ENCODE data around the gene ARHGAP28. TPM values are rescaled to one million over a fixed set of nuclear protein-coding genes. Genes with fewer than 3 reads are reported as not detected.

Gene ARHGAP28, protein sequence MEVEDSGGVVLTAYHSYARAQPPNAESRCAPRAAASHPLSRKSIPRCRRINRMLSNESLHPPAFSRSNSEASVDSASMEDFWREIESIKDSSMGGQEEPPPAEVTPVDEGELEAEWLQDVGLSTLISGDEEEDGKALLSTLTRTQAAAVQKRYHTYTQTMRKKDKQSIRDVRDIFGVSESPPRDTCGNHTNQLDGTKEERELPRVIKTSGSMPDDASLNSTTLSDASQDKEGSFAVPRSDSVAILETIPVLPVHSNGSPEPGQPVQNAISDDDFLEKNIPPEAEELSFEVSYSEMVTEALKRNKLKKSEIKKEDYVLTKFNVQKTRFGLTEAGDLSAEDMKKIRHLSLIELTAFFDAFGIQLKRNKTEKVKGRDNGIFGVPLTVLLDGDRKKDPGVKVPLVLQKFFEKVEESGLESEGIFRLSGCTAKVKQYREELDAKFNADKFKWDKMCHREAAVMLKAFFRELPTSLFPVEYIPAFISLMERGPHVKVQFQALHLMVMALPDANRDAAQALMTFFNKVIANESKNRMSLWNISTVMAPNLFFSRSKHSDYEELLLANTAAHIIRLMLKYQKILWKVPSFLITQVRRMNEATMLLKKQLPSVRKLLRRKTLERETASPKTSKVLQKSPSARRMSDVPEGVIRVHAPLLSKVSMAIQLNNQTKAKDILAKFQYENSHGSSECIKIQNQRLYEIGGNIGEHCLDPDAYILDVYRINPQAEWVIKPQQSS
- not detected for polyA plus RNA-seq (2012; ENCODE audit: missing spikeins)

DNA sequence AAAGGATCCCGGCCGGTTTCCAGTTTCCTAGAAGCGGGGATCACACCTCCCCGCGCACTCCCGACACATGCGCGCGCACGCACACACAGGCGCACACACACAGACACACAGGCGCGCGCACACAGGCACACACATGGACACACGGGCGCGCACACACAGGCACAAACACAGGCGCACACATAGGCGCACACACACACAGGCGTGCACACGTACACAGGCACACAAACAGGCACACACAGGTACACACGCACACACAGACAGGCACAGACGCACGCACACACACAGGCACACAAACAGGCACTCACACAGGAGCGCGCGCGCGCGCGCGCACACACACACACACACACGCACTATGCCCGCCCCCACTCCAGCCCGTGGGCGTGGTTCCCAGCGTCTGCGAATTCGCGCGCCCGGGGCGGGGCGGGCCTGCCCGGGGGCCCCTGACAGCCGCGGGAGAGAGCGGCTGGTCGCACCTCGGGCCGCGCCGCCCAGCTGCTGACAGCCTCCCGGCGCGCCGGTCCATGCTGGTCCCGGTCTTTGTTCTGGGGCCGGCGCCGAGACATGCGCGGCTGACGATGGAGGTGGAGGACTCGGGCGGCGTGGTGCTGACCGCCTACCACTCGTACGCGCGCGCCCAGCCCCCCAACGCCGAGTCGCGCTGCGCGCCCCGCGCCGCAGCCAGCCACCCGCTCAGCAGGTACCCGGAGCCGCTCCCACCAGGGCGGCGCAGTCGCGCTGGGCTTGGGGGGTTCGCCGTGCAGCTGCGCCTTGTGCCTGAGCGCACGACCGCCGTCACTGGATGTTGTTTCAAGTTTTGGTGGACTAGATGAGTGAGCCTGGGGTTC is at the start of gene ARHGAP28:
ARHGAP28 (plus strand) TSS at position 470 of the 845 bp plus-strand sequence; CDS start at position 576, 106 bp downstream.
- FAIRE-seq (no peak), DNase-seq (ENCODE audit: insufficient read length) (peak; percentile 31)
- no peak for TF ChIP-seq POLR2A (IDR thresholded peaks at IDR 0.05; ENCODE audit: low read depth, low read length)
- no peak for TF ChIP-seq TAF1 (IDR thresholded peaks at IDR 0.05; ENCODE audit: borderline replicate concordance, low read depth, low read length)
- no peak for TF ChIP-seq POLR2AphosphoS5 (IDR thresholded peaks at IDR 0.05; ENCODE audit: low read depth, low read length)

DNA sequence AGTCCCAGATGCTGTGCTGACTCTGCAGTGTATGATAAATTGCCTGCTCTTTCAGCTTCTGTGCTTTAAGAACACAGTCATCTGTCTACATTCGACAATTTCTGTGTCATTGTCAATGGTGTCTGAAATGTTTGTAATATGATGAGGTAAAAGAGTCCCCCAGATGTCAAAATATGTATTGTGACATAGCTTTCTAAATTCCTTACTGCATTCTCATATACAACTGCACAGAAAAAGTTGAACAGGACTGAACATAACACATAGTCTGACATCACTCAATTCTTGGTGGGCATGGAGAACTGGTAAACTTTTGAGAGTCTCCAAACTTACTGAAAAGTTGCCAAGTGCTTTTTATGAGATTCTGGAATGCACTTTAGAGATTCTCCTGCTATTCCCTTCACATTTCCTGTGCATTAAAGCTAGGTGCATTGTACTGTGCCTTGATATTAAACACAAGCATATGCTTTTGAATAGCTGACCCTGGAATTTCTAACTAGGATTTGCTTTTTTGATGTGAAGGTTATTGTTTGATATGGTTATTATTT is 48.1 kb upstream of the ARHGAP28 start:
- no peak for FAIRE-seq
- no peak for DNase-seq (ENCODE audit: insufficient read length)
- TF ChIP-seq TAF1 (IDR thresholded peaks at IDR 0.05; ENCODE audit: borderline replicate concordance, low read depth, low read length) (no peak), POLR2AphosphoS5 (IDR thresholded peaks at IDR 0.05; ENCODE audit: low read depth, low read length) (no peak), POLR2A (IDR thresholded peaks at IDR 0.05; ENCODE audit: low read depth, low read length) (no peak)

DNA sequence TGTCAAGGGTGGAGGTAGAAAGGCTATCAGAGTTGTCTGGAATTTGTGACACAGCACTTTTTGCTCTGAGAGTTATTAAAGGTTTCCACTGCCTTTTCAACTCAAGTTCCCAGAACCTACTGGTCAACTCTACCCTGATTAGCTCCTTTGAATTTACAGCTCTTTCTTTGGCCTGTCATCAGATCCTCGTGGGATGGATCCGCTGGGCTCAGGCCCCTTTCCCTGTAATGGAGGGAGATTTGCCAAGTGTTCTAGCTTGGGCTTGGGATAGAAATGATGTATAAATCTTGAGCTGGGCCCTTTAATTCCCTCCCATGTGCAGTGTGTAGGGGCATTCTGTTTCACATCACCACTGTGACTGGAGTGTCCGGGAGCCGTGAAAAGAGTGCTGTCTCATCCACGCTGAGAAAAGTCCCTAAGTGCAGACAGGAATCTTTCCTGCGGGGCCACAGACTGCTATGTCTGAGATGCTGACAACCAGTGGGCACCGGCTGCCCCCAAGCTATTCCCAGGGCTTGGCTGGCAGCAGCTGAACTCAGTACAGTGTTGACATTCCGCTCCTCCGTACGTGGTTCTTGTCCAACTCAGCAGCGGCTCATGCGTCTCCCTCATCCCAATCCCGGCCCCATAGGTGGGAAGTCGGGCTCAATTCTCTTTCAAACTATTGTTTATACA is 46.9 kb upstream of the ARHGAP28 start:
- FAIRE-seq (no peak), DNase-seq (ENCODE audit: insufficient read length) (no peak)
- TF ChIP-seq POLR2A (IDR thresholded peaks at IDR 0.05; ENCODE audit: low read depth, low read length) = no peak
- no peak for TF ChIP-seq TAF1 (IDR thresholded peaks at IDR 0.05; ENCODE audit: borderline replicate concordance, low read depth, low read length)

- FAIRE-seq (no peak), DNase-seq (ENCODE audit: insufficient read length) (no peak)
- TF ChIP-seq TAF1 (IDR thresholded peaks at IDR 0.05; ENCODE audit: borderline replicate concordance, low read depth, low read length) = no peak
- no peak for TF ChIP-seq POLR2A (IDR thresholded peaks at IDR 0.05; ENCODE audit: low read depth, low read length)
- no peak for TF ChIP-seq POLR2AphosphoS5 (IDR thresholded peaks at IDR 0.05; ENCODE audit: low read depth, low read length)
Measured at GRCh38 chr18:6683112-6683876, 46.2 kb upstream of the ARHGAP28 start.

GRCh38 chr18:6687676-6688075 is 41.8 kb upstream of the ARHGAP28 start:
- no peak for FAIRE-seq
- DNase-seq (ENCODE audit: insufficient read length) = no peak
- TF ChIP-seq POLR2AphosphoS5 (IDR thresholded peaks at IDR 0.05; ENCODE audit: low read depth, low read length) (no peak), TAF1 (IDR thresholded peaks at IDR 0.05; ENCODE audit: borderline replicate concordance, low read depth, low read length) (no peak), POLR2A (IDR thresholded peaks at IDR 0.05; ENCODE audit: low read depth, low read length) (no peak)

DNA sequence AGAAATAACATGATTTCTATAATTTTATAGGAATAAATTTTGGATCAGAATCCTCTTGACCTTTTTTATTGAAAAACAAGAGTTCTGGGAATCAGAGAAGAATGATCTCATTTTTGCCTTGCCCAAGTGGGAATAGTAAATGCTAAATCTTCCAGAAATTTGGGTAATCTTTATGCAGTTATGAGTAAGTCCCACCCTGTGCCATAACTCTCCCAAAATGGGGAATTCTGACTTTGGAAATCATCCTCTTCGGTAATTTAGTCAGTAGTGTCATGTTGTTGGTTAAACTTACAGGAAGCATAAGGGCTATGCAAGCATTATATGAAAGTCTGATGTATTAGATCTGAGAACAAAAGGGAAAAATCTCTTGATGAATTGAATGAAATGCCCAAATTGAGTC is 20.6 kb upstream of the ARHGAP28 start:
- DNase-seq (ENCODE audit: insufficient read length) (no peak), FAIRE-seq (no peak)
- no peak for TF ChIP-seq POLR2A (IDR thresholded peaks at IDR 0.05; ENCODE audit: low read depth, low read length)
- TF ChIP-seq POLR2AphosphoS5 (IDR thresholded peaks at IDR 0.05; ENCODE audit: low read depth, low read length) = no peak
- TF ChIP-seq TAF1 (IDR thresholded peaks at IDR 0.05; ENCODE audit: borderline replicate concordance, low read depth, low read length) = no peak

GRCh38 chr18:6711467-6711866 is 18.0 kb upstream of the ARHGAP28 start:
- no peak for FAIRE-seq
- TF ChIP-seq POLR2AphosphoS5 (IDR thresholded peaks at IDR 0.05; ENCODE audit: low read depth, low read length) (no peak), TAF1 (IDR thresholded peaks at IDR 0.05; ENCODE audit: borderline replicate concordance, low read depth, low read length) (no peak), POLR2A (IDR thresholded peaks at IDR 0.05; ENCODE audit: low read depth, low read length) (no peak)
- no peak for DNase-seq (ENCODE audit: insufficient read length)

DNA sequence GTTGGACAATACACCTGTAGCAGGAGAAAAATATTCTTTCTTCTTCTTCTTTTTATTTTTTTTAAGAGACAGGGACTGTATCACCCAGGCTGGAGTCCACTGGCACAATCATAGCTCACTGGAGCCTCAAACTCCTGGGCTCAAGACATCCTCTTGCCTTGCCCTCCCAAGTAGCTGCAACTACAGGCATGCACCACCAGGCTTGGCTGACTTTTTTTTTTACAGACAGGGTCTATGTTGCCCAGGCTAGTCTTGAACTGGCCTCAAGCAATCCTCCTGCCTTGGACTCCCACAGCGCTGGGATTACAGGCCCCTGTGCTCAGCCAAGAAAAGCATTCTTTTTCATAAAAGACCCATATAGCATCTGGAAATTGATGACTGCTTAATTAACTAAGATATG is 17.1 kb upstream of the ARHGAP28 start:
- FAIRE-seq = no peak
- no peak for DNase-seq (ENCODE audit: insufficient read length)
- no peak for TF ChIP-seq TAF1 (IDR thresholded peaks at IDR 0.05; ENCODE audit: borderline replicate concordance, low read depth, low read length)
- no peak for TF ChIP-seq POLR2AphosphoS5 (IDR thresholded peaks at IDR 0.05; ENCODE audit: low read depth, low read length)
- TF ChIP-seq POLR2A (IDR thresholded peaks at IDR 0.05; ENCODE audit: low read depth, low read length) = no peak

GRCh38 chr18:6714010-6714409 is 15.5 kb upstream of the ARHGAP28 start:
- DNase-seq (ENCODE audit: insufficient read length) = no peak

DNA sequence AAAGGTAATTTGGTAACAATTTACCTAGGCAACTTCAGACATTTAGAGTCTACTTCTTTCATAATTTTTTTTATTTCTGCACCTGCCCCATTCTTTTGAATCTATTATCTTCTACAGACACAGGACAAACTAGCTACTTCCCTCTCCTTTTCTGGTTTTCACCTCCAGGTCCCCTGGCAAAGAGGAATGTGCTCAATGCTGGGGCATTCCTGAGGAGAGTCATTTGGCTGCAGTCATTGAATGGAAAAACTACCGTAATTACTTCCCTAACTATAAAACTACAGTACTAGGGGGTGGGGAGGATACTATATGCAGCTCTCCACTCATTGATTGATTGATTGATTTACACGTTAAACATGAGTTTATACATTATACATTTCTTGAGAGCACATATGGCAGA is 11.2 kb upstream of the ARHGAP28 start:
- no peak for TF ChIP-seq TAF1 (IDR thresholded peaks at IDR 0.05; ENCODE audit: borderline replicate concordance, low read depth, low read length)
- no peak for TF ChIP-seq POLR2AphosphoS5 (IDR thresholded peaks at IDR 0.05; ENCODE audit: low read depth, low read length)
- no peak for TF ChIP-seq POLR2A (IDR thresholded peaks at IDR 0.05; ENCODE audit: low read depth, low read length)
- FAIRE-seq (no peak), DNase-seq (ENCODE audit: insufficient read length) (no peak)

More at GRCh38 chr18:6714010-6714409, 15.5 kb upstream of the ARHGAP28 start:
- no peak for FAIRE-seq
- TF ChIP-seq TAF1 (IDR thresholded peaks at IDR 0.05; ENCODE audit: borderline replicate concordance, low read depth, low read length) = no peak
- TF ChIP-seq POLR2AphosphoS5 (IDR thresholded peaks at IDR 0.05; ENCODE audit: low read depth, low read length) = no peak
- TF ChIP-seq POLR2A (IDR thresholded peaks at IDR 0.05; ENCODE audit: low read depth, low read length) = no peak

Measured in GM12892 (cell line).